Activated CD4-positive, alpha-beta T cell treated with anti-CD3 and anti-CD28 coated beads, Interleukin-10, Interleukin-2, amounts not matched to agents 100 ng/mL and 50 ng/mL, durations not matched to agents 16 hours and 8 hours (primary cell): ENCODE data around the gene CDK14.

Source experiments
- DNase-seq: peaks from one replicate; pipeline ENCODE4 v3.0.0-alpha.2; 2020

CDK14 gene

GRCh38 chr7:90856351-90857070 lies 260.4 kb downstream of the CDK14 start:
- DNase-seq, result no peak

- no peak for DNase-seq
Measured at GRCh38 chr7:90857603-90858002, 261.5 kb downstream of the CDK14 start.

GRCh38 chr7:90858546-90858945 lies 262.4 kb downstream of the CDK14 start:
- no peak for DNase-seq

- DNase-seq, result no peak
Measured at GRCh38 chr7:90859521-90859920, 263.4 kb downstream of the CDK14 start.

GRCh38 chr7:90864088-90864487 lies 268.0 kb downstream of the CDK14 start:
- no peak for DNase-seq

- no peak for DNase-seq
Measured at GRCh38 chr7:90869335-90869734, 273.2 kb downstream of the CDK14 start.

GRCh38 chr7:90876701-90877100 lies 280.6 kb downstream of the CDK14 start:
- no peak for DNase-seq

GRCh38 chr7:90877201-90877600 lies 281.1 kb downstream of the CDK14 start:
- DNase-seq, result no peak

- DNase-seq, result no peak
Measured at GRCh38 chr7:90879924-90880323, 283.8 kb downstream of the CDK14 start.

- DNase-seq, result no peak
Measured at GRCh38 chr7:90886416-90886815, 290.3 kb downstream of the CDK14 start.

GRCh38 chr7:90889210-90889609 lies 293.1 kb downstream of the CDK14 start:
- DNase-seq, result no peak

- DNase-seq, result no peak
Measured at GRCh38 chr7:90889644-90890043, 293.5 kb downstream of the CDK14 start.

- DNase-seq, result no peak
Measured at GRCh38 chr7:90891529-90891928, 295.4 kb downstream of the CDK14 start.

- no peak for DNase-seq
Measured at GRCh38 chr7:90892213-90892612, 296.1 kb downstream of the CDK14 start.

GRCh38 chr7:90894122-90894521 lies 298.0 kb downstream of the CDK14 start:
- DNase-seq, result no peak

GRCh38 chr7:90896458-90896857 lies 300.3 kb downstream of the CDK14 start:
- DNase-seq, result no peak

GRCh38 chr7:90897961-90898469 lies 301.9 kb downstream of the CDK14 start:
- DNase-seq, result no peak

- DNase-seq, result no peak
Measured at GRCh38 chr7:90900628-90901356, 304.7 kb downstream of the CDK14 start.

GRCh38 chr7:90903841-90904240 lies 307.7 kb downstream of the CDK14 start:
- no peak for DNase-seq

- DNase-seq, result no peak
Measured at GRCh38 chr7:90910136-90910535, 314.0 kb downstream of the CDK14 start.

GRCh38 chr7:90916319-90916718 lies 320.2 kb downstream of the CDK14 start:
- DNase-seq, result no peak

GRCh38 chr7:90917539-90917938 lies 321.4 kb downstream of the CDK14 start:
- DNase-seq, result no peak

- no peak for DNase-seq
Measured at GRCh38 chr7:90918303-90918702, 322.2 kb downstream of the CDK14 start.

GRCh38 chr7:90919816-90920215 lies 323.7 kb downstream of the CDK14 start:
- no peak for DNase-seq
